GM18858 (cell line): ENCODE results near the gene KCTD18.
A peak's percentile ranks its signal among the peaks of the same experiment; 100 is the strongest.

Experiments used
- ATAC-seq: cut with Tn5 transposase; IDR thresholded peaks from one replicate; pipeline ENCODE4 v1.9.1; 2021; ENCODE audit not compliant: unreplicated experiment

The KCTD18 gene

DNA sequence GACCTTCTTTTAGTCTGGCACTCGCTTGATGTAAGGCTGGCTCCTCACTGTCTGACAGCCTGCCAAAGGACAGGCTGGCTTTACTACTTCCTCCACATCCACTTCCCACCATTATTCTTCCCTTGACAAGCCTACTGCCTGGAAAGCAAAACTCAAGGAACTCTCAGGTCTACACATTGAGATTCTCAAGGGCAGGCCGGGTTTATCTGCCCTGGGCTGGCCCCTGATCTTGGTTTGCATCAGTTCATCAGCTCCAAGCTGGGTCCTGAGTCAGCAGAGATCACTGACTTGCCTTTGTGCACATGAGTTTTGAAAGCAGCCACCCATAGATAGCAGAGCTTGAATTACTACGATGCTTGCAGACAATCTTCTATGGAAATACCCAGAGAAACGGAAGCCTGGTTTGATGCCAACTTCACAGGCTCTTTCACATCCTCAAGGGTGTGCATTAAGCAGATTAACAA lies 53.9 kb downstream of the KCTD18 start:
- peak; percentile 50 for ATAC-seq

GRCh38 chr2:200454927-200455801 lies 54.7 kb downstream of the KCTD18 start:
- peak; percentile 83 for ATAC-seq

DNA sequence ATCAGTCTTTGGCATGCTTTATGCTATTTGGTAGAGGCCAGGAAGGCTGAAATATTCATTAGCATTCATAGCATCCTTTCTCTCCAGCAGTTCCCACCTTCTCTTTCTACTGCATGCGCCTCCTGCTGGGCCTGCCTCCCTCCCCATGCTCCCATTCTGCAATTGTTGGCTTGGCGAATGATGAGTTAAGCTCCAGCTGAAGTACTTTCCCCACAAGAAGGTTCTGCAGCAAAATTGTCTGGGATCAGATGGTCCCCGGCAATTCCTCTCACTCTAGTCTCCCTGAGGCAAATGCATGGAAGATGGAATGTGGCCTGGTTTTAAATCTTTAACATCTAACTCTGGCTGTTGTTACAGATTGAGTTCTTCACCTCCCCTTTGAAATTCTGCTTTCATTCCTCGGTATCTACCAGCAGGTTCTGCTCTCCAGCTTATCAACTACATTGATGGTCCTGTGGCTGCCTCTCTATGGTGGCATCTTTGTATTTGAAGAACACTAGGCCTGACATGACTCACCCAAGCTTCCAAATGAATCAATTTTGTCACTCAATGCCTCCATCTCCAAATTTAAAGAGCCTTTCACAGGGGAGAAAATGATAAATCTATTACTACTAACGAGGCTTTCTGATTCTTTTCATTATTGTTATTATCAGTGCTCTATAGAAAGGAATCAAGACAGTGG lies 55.9 kb downstream of the KCTD18 start:
- no peak for ATAC-seq

DNA sequence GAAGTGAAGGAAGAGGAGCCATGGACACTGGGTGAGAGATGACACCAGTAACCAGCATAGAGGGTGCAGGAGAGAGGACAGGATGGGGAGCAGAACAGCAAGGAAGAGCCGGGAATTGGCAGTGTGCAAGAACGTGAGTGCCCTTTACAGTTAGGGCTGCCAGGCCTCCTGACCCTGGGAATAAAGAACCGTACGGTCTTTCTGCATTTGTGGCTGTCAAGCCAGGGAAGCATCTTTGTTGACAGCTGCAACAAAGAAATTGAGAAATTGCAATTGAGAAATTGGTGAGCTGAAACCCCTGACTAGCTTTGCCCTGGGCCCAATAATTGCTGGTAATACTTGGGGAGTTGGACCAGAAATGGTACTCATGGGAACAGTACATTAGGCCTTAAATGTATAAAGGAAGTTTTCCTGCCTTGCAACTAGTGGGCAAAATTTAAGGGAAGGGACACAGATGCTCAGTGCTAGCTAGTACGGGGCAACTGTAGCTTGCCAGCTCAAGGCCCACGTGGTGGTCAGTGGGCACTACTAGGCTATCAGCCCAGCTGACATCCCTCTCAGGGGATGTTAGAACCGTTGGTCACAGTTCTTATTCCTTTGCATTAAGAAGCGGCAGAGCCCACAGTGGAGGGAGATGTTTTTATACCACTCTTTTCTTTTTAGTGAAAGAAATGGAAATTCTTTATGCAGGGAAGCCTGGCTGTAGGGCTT lies 56.6 kb downstream of the KCTD18 start:
- no peak for ATAC-seq

GRCh38 chr2:200452377-200452776 lies 57.5 kb downstream of the KCTD18 start:
- ATAC-seq: no peak

DNA sequence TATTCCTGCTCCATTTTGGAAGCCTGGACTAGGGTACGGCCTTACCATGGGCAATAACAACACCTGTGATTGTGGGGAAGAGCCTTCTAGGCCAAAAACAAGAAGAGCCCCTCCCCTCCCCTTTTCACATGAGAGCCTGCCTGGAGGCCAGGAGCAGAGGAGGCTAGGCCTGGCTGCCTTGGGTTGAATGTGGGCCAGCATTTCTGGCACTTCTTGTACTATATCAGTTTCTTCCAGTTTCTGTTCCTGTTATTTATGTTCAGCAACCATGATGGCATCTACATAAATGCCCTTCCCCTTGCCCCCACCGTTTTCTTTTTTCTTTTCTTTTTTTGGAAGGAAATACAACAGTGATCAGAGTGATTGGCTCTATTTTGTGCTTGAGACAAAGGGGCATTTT lies 58.4 kb downstream of the KCTD18 start:
- ATAC-seq: peak; percentile 31

DNA sequence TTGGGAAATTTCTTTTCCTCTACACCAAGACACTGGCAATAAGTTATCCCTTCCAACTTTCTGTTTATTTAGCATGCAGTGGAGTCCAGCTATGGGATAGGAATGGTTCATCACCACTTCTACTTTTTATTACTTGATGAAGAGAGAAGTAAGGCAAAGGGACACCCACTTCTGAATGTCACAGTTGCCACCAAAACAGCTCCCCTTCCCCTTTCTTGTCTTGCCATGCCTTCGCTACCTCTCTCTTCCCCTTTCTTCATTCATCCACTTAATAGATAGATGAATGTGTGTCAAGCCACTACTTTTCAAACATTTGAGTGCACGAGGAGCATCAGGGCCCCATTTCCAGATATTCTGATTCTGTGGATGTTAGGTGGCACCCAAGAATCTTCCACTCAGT lies 59.6 kb downstream of the KCTD18 start:
- no peak for ATAC-seq

DNA sequence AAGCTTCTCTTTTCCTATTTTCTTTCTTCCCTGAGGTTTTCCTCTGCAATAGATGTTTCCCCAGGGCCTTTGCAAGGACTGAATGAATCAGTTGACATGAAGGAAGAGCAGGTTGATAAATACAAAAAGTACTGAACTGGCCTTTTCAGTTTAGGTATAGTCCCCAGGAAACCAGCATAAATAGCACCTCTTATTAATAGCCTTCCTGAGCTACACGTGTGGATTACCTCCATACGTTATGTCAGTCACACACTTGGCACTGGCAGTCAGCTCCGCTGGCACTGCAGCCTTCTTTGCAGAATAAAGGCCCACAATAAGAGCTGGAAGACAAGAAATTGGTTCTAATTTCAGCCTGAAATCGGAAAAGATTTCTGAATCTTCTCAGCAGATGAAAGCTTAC lies 60.7 kb downstream of the KCTD18 start:
- ATAC-seq: no peak

DNA sequence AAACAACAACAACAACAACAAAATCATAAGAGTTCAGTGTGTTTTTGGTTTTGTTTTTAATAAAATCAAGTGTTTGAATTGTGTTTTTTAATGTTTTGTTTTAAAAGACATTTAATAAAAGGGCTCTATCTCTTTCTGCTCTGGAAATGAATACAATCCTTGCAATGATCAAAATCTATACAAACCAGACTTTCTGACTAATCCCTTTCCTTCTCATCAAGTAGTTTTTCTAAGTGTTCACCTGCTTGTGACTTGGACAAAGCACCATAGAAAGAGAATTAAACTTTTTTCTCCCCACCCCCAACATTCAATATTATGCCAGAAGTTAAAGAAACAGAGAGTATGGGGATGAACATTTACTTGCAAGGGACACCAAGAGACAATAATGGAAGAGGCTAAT lies 61.4 kb downstream of the KCTD18 start:
- ATAC-seq: no peak

GRCh38 chr2:200447139-200447855 lies 62.6 kb downstream of the KCTD18 start:
- ATAC-seq: no peak

DNA sequence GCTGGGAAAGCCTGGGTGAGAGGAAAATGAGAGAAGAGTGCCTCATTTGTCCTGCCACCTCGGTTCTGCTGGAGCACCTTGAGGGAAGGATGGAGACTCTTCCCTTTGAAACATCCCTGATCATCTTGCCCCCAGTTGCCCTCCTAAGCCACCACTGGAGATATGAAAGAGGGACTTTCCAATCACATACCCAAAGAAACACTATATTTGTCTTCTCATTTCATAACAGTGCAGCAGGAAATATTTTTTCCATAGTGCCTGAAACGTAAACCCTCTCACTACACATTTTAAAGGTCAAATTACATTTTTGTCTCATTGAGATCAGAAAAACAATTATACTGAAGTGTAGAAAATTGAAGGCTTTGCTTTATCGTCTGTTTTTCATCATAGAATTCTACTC lies 63.3 kb downstream of the KCTD18 start:
- ATAC-seq: no peak

DNA sequence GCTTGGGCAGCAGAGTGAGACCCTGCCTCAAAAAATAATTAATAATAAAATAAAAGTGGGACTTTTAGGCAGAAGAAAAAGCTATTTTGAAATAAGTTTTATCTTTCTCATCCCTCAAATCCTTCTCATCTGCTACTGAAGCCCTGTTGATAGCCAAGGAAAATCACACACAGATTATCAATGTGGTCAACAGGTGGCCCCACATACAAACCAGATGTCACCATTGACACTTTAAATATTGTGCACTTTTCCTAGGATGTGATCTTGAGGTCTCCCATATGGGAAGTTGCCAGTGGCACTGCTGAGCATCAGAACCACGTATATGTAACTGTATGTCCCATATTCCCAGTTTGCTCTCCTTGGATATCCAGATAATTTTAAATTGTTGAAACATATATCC lies 64.6 kb downstream of the KCTD18 start:
- ATAC-seq: no peak

DNA sequence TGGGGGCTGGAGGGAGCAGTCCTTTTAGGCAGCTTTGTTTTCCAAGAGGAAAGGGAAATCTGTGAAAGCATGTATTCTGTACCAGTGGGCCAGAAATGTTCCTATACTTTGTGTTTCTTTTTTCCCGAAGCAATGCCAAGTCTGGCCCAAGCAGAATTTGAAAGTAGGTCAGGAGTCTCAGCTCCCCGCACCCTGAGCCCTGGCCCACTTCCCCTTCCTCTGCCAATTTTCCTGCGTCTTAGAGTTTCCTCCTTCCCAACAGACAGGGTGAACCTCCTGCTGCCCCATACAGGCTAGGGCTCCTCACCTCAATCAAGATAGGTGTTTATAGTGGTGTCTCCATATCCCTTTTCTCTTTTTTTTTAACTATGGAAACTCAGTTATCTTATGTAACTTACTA lies 65.3 kb downstream of the KCTD18 start:
- ATAC-seq: no peak

DNA sequence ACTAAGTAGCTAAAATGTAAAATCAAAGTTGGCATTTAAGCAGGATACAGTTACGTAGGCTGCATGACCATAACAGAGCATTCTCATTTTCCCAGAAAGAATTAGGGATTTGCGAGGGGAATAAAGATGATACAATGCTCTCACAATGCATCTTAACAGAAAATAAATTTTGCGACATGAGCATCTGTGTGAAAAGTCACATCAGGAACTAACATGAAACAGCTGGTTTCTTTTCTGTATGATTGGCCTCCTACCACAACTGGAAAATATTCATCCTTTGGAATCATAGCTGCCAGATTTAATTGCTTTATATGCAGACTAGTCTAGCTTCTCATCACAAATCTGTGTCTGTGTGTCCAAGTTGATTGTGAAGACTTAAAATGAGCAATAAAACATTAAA lies 66.0 kb downstream of the KCTD18 start:
- no peak for ATAC-seq

GRCh38 chr2:200443376-200443775 lies 66.5 kb downstream of the KCTD18 start:
- ATAC-seq: no peak

- no peak for ATAC-seq
Observed at GRCh38 chr2:200442471-200442870, 67.4 kb downstream of the KCTD18 start.

GRCh38 chr2:200439981-200440380 lies 69.9 kb downstream of the KCTD18 start:
- ATAC-seq: no peak
